ENCODE data around the gene SOX10.
A peak's percentile ranks its signal among the peaks of the same experiment; 100 is the strongest.

The SOX10 gene

DNA sequence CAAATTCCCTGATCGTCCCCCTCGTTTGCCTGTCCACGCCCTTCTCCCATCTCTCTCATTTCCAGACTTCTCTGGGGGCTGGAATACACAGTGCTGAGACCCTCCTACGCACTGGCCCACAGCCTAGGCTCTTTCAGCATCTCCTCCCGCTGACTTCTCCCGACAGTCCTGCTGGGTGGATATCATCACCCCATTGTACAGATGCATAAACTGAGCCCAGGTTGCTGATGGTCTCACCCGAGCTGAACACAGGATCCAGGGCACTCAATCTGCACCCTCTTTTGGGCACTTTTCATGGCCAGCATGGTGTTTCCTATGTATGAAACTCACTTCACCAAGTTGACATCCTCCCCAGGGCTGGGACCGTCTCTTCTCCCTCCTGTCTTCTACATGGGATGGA, 41.2 kb upstream of the SOX10 start:
- DNase-seq (ENCODE audit: low read depth in 1 of 2, low spot score in 1 of 2) = no peak
- TF ChIP-seq JUND (IDR thresholded peaks at IDR 0.05; ENCODE audit: low read depth) = no peak
- in situ Hi-C loops (cut with HindIII; ENCODE audit: low pct_unique_long_range_greater_than_20kb, low sequenced_read_pairs) = no loop called here

DNA sequence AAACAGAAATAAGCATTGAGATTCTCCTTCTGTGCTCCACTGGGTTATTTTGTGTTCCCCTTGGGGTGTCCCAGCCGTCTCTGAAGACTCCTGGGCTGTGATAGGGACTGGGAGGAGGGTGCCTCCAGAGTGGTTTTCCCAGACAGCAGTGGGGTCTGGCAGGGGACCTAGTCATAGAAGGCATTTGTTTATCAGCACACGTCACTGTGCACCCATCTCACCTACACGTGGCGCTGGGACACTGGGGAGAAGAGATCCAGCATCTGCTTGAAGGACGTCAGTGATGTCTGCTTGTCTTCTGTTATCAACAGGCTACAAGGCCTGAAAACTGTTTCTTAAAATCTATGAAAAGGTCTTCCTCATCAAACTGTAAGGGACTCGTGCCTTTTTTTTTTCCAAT, 38.7 kb upstream of the SOX10 start:
- no peak for TF ChIP-seq JUND (IDR thresholded peaks at IDR 0.05; ENCODE audit: low read depth)
- in situ Hi-C loops (cut with HindIII; ENCODE audit: low pct_unique_long_range_greater_than_20kb, low sequenced_read_pairs) = no loop called here
- DNase-seq (ENCODE audit: low read depth in 1 of 2, low spot score in 1 of 2) = no peak

DNA sequence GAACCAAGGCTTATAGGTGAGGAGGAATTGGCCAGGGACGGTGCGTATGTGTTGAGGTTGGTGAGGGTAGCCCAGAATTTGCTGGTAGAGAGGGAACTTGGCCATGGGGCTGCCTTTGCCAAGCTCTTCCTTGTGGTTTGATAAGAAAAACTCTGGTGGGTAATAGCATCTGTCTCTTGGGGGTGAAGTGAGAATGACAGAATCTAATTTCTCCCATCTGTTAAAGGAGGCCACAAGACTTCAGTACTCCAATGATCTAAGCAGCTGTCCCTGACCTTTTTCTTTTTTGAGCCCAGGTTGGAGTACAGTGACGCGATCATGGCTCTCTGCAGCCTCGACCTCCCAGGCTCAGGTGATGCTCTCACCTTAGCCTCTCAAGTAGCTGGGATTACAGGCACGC, 36.9 kb upstream of the SOX10 start:
- in situ Hi-C loops (cut with HindIII; ENCODE audit: low pct_unique_long_range_greater_than_20kb, low sequenced_read_pairs) = no loop called here
- TF ChIP-seq JUND (IDR thresholded peaks at IDR 0.05; ENCODE audit: low read depth) = no peak
- DNase-seq (ENCODE audit: low read depth in 1 of 2, low spot score in 1 of 2) = no peak

DNA sequence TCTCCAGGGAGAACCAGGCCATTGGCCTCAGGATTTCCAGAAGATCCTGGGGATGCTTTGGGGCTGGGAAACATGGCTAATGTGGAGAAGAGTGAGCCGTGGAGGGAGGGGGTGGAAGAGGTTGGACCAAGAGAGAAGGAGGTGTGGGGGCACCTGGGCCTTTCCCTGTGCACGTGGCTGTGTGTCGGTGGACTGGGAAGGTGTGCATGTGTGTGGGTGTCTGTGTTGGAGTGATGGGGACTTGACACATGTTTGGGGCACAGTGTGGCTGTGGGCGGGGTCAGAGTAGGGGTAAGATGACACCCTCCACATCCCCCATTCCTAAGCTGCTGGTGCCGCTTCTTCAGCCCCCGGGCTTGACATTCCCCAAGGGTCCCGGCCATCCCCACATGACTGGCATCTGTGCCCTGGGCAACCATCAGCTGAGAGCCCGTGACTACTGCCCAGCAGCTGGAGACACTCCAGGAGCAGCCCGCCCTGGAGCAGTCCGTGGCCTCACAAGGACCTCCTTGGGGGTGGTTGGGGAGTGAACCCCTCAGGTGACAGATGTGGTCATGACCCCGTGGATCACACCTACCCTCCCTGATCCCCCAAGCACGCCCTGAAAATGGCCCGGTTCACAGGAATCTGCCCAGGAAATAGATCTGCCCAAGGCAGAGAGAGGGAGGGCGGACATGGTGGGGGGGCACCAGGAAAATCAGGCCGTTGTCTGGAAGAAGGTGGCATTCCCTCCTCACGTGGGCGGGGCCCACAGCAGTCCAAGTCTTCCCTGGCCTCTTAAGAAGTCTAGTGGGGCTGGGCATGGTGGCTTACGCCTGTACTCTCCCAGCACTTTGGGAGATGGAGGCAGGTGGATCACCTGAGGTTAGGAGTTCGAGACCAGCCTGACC, 34.8 kb upstream of the SOX10 start:
- no peak for TF ChIP-seq JUND (IDR thresholded peaks at IDR 0.05; ENCODE audit: low read depth)
- in situ Hi-C loops (cut with HindIII; ENCODE audit: low pct_unique_long_range_greater_than_20kb, low sequenced_read_pairs) = no loop called here
- no peak for DNase-seq (ENCODE audit: low read depth in 1 of 2, low spot score in 1 of 2)

DNA sequence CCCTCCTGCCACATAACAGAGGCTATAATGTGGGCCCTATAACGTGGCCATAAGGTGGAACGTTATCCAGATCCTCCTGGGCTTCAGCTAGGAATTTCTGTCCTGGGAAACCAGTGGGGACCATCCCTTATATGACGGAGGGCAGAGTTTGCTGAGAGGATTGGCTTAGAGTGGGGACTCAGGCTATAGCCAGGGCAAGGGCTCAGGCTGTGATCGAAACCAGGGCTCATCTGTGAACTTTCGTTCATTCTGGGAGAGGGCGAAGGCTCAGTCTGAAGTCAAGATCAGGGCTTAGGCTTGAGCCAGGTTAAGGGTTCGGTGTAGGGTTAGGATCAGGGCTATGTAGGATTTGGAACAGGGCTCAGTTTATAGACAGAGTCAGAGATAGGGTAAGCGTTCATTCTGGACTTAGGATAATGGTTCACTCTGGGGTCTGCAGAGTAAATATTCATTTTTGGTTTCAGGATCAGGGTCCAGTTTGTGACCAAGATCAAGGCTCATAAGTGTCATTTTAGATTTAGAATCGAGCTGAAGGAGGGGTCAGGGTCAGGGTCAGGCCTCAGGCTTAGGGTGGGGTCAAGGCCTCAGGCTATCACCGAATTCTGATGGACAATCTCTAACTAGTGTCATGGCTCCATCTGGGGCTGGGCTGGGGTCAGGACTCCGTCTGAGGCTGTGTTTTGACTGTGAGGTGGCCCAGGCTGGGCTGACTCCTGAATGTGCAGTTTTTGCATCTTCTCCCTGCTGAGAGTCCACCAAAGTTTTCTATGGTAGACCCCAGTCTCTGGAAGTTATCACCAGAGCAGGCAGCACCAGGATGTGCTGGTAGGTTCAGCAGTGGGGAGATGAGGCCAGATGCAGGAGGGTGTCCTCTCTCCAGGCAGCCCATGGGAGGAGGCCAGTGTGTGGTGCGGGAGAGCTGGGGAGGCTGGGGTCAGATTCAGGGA, 33.9 kb upstream of the SOX10 start:
- in situ Hi-C loops (cut with HindIII; ENCODE audit: low pct_unique_long_range_greater_than_20kb, low sequenced_read_pairs) = no loop called here
- no peak for TF ChIP-seq JUND (IDR thresholded peaks at IDR 0.05; ENCODE audit: low read depth)
- no peak for DNase-seq (ENCODE audit: low read depth in 1 of 2, low spot score in 1 of 2)

DNA sequence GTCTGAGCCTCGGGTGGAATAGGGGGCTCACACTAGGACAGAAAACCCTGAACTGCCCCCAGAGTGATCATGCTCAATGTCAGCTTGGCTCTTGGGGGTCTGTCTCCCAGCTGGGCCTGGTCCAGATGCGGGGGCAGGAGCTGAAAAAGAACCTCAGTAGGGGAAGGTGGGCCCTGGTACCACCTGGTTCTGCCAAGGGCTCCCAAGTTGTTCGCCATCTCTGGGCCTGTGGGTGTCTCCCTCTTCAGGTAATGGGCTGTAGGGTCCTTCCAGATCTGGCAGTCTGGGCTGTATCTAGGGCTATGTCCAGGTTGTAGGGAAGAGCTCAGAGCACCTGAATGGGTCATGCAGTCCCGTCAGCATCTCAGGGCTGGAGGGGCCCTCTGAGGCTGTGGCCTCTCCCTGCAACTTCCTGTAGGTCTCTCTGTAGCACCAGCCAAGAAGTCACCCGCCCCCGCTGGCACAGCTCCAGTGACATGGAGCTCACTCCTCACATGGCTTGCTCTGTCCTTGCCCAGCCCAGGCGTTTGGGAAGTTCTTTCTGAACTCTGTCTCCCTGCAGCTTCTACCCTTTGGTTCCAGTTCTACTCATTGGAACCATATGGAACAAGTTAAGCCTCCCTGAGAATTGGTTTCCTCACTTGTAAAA, 33.0 kb upstream of the SOX10 start:
- in situ Hi-C loops (cut with HindIII; ENCODE audit: low pct_unique_long_range_greater_than_20kb, low sequenced_read_pairs) = no loop called here
- peak; percentile 24 to 48 for DNase-seq (ENCODE audit: low read depth in 1 of 2, low spot score in 1 of 2)
- TF ChIP-seq JUND (IDR thresholded peaks at IDR 0.05; ENCODE audit: low read depth) = no peak

DNA sequence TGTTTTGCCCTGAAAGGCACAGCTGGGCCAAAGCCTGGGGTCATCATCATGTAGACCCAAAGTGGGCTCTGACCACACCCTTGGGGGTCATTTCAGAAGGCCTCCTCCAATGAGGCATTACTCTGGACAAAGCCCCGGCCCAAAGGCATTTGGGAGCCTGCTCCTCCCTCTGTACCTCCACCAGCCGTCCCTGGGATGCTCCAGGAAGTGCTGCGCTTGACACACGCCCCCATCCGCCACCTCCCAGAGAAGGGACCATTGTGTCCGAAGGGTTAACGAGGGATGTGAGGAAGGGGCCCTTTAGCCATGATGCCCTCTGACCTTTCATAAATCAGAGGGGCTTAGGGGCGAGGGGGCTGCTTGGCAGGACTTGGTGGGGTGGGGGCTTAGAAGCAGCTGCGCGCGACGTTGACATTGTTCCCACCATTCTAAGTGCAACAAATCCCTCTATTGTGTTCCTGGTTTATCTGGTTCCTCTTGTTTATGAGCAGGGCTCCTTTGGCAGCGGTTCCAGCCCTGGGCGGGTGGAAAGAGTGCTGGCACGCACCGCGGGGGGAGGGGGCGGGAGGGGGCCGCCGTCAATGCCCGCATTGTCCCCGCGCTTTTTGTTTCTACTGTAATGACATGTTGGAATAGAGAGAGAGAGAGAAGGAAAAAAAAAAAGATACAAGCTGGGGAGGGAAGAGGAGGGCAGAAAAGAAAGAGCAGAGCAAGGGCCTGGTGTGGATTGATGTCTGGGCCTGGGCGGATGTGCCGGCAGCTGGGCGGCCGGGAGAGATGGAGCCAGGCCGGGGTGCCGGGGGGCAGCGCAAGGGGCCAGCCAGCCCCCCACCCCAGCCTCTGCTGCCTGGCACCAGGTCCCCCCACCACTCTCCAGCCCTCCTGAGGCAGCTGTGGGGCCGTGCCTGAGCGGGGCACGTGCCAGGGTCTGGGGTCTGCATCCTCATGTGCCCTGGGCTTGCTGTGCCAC, 32.1 kb upstream of the SOX10 start:
- in situ Hi-C loops (cut with HindIII; ENCODE audit: low pct_unique_long_range_greater_than_20kb, low sequenced_read_pairs) = no loop called here
- peak; percentile 29 to 73 for DNase-seq (ENCODE audit: low read depth in 1 of 2, low spot score in 1 of 2)
- no peak for TF ChIP-seq JUND (IDR thresholded peaks at IDR 0.05; ENCODE audit: low read depth)

DNA sequence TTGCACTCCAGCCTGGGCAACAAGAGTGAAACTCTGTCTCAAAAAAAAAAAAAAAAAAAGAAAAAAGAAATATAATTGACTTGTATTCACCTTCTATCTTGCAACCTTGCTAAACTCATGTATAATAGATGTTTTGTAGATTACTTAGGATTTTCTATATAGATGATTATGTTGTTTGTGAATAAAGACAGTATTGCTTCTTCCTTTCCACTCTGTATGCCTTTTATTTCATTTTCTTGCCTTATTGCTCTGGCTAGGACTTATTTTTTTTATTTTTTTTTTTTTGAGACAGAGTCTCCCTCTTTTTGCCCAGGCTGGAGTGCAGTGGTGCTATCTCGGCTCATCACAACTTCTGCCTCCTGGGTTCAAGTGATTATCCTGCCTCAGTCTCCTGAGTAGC, 29.7 kb upstream of the SOX10 start:
- in situ Hi-C loops (cut with HindIII; ENCODE audit: low pct_unique_long_range_greater_than_20kb, low sequenced_read_pairs) = no loop called here
- DNase-seq (ENCODE audit: low read depth in 1 of 2, low spot score in 1 of 2) = no peak
- TF ChIP-seq JUND (IDR thresholded peaks at IDR 0.05; ENCODE audit: low read depth) = no peak

DNA sequence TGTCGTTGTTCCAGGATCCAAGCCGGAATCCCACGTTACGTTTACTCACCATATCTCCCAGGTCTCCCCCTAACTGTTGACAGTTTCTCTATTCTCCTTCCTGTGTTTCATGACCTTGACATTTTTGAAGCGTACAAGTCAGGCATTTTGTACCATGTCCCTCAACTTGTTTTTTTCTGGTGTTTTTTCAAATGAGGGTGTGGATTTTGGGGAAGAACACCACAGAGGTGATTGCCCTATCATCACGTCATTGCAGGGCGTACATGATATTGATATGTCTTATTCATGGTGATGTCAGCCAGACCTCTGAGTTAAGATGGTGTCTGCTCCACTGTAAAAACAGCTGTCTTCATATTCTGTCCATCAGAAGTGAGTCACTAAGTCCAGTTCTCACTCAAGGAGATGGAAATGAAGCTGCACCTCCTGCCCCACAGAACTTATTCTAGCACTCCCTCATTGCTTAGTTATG, 28.3 kb upstream of the SOX10 start:
- no peak for DNase-seq (ENCODE audit: low read depth in 1 of 2, low spot score in 1 of 2)
- TF ChIP-seq JUND (IDR thresholded peaks at IDR 0.05; ENCODE audit: low read depth) = no peak
- in situ Hi-C loops (cut with HindIII; ENCODE audit: low pct_unique_long_range_greater_than_20kb, low sequenced_read_pairs) = no loop called here

DNA sequence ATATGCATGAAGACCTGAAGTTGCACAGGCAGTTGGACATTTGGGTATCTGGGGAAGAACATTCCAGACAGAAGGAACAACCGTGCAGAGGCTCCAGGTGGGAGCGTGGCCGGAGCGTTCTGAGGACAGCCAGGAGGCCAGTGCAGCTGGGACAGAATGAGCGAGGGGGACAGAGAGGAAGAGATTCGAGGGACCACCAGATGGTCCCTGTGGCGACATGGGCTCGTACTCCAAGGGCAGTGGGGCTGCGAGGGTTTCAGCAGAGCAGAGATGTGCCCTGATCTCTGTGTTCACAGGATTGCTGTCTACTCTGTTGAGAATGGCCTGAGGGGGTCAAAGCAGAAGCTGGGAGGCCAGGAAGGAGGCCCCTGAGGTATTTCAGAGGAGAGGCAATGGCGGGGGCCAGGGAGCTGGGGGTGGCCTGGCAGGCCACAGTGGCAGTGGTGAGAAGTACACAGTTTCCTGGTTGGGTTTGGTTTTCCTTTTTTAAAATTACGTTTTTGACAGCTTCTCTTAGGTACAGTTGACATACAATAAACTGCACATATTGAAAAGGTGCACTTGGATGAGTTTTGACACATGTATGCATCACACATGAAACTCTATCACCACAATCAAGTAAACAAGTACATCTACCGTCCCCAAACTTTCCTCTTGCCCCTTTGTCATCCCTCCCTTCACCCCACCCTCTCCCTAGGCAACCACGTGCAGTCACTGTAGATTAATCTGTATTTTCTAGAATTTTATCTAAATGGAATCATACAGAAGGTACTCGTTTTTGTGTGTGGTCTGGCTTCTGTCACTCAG, 24.8 kb upstream of the SOX10 start:
- in situ Hi-C loops (cut with HindIII; ENCODE audit: low pct_unique_long_range_greater_than_20kb, low sequenced_read_pairs) = no loop called here
- DNase-seq (ENCODE audit: low read depth in 1 of 2, low spot score in 1 of 2) = no peak
- TF ChIP-seq JUND (IDR thresholded peaks at IDR 0.05; ENCODE audit: low read depth) = no peak
